GM19351 (cell line): Measurements from ENCODE around the gene TEX261.
A peak's percentile ranks its signal among the peaks of the same experiment; 100 is the strongest.

Experiments
- ATAC-seq: cut with Tn5 transposase; IDR thresholded peaks from one replicate; pipeline ENCODE4 v1.9.1; 2021; ENCODE audit warnings: mild to moderate bottlenecking, moderate library complexity; ENCODE audit not compliant: unreplicated experiment

TEX261 gene

DNA sequence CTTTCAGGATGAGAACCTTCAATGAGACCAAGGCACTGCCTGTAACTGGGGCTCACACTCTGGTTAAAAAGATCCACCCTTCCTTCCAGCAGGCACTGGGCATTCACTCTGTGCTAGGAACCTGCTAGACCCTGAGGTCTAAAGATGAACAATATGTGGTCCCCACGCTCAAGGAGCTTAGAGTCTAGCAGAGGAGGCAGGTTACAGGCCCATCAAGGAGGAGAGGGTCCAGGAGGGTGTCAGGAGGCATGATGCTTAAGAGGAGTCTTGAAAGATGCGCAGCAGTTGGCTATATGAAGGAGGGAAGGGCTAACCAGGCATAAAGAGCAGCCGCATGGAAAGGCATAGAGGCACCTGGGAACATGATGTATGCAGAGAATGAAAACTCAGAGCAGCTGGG, 11.7 kb downstream of the TEX261 start:
- ATAC-seq, result no peak

DNA sequence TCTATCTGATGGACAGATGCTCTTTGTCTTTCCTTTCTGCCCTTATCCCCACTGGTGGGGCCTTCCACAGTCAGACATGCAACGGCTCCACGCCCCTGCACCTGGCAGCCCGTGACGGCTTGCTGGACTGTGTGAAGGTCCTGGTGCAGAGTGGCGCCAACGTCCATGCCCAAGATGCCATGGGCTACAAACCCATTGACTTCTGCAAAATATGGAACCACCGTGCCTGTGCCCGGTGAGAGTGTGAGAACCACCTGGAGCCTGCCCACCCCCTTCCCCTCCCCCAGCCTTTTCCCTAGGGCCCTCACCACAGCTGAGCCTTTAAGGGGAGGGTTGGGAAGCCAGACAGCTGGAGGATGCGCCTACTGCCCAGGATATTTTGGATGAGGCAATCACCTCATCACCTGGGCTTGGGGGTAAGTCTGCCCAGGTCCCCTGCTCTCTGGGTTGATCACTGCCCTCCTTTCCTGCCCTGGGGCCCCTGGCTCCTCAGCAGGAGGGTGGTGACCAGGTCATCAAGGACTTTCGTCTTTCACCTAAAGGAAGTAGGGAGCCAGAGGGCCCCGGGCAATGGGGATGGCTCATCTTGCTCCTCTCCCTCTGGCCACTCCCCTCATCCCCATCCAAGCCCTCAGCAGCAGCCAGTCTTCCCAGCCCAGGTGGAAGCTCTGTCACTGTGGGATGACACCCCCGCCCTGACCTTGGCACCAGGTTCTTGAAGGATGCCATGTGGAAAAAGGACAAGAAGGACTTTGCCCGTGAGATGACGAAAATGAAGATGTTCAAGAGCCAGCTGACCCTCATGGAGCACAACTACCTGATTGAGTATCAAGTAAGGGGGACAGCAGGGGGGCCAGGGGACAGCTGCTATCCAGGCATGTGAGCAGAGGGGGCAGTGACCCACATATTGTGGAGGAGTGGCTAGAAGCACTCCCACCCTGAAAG, 12.5 kb downstream of the TEX261 start:
- no peak for ATAC-seq

- no peak for ATAC-seq
These were observed 13.3 kb downstream of the TEX261 start for GRCh38 chr2:70981421-70981820.

GRCh38 chr2:70979626-70980025, 15.0 kb downstream of the TEX261 start:
- no peak for ATAC-seq

GRCh38 chr2:70979180-70979488, 15.5 kb downstream of the TEX261 start:
- no peak for ATAC-seq

- ATAC-seq, result no peak
These were observed 16.1 kb downstream of the TEX261 start, which contains the start of gene ANKRD53 for GRCh38 chr2:70978341-70979179. Gene ANKRD53 (plus strand): TSS chr2:70978630. CDS start chr2:70978646, 16 bp downstream.

- no peak for ATAC-seq
These were observed 17.0 kb downstream of the TEX261 start for GRCh38 chr2:70977605-70978205.

- ATAC-seq, result no peak
These were observed 19.4 kb downstream of the TEX261 start for GRCh38 chr2:70975237-70975636.

- ATAC-seq, result no peak
These were observed 20.1 kb downstream of the TEX261 start for GRCh38 chr2:70974592-70974991.

- ATAC-seq, result no peak
These were observed 27.5 kb downstream of the TEX261 start for GRCh38 chr2:70967189-70967588.

DNA sequence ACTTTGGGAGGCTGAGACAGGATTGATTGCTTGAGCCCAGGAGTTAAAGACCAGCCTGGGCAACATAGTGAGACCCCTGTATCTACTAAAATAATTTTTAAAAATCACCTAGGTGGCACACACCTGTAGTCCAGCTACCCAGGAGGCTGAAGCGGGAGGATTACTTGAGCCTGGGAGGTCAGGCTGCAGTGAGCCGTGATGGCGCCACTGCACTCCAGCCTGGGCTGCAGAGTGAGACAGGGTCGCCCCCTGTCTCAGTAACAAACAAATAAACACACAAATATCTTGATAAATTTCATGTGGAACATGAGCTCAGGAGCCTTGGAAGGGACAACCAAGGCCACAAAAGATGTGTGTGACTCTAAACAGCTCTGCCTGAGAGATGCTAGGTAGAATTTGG, 28.0 kb downstream of the TEX261 start:
- no peak for ATAC-seq

- ATAC-seq, result no peak
These were observed 29.2 kb downstream of the TEX261 start for GRCh38 chr2:70965506-70965905.

DNA sequence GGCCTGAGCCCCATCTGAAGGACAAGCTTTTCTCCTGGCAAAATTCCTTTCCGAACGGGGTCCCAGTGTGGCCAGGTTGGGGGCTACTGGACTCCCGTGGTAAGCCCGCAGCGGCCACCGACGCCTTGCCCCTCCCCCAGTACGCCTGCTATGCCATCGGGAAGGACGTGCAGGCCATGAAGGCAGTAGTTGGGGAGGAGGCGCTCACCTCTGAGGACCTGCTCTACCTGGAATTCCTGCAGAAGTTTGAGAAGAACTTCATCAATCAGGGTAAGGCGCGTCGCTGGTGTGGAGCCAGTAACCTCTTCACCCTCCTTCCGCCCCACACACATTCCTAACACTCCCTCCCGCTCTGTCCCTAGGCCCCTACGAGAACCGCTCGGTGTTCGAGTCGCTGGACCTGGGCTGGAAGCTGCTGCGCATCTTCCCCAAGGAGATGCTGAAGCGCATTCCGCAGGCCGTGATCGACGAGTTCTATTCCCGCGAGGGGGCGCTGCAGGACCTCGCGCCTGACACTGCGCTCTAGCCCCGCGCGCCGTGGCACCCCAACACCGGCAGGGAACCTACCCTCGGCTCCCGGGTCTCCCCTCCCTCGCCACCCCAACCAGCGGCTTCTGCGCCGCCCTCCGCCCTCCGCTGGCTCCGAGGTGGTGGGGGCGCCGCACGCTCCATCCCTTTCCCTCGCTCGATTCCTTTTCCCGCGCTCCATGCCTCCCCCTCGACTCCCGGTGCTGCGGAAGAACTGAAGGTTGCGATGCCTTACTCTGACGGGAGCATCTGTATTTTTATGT, 29.9 kb downstream of the TEX261 start:
- peak; percentile 82 for ATAC-seq

GRCh38 chr2:70964133-70964532, 30.5 kb downstream of the TEX261 start:
- no peak for ATAC-seq

GRCh38 chr2:70962885-70963878, 31.5 kb downstream of the TEX261 start:
- no peak for ATAC-seq

GRCh38 chr2:70962211-70962884, 32.3 kb downstream of the TEX261 start:
- no peak for ATAC-seq

GRCh38 chr2:70961648-70961994, 33.1 kb downstream of the TEX261 start:
- ATAC-seq, result no peak

DNA sequence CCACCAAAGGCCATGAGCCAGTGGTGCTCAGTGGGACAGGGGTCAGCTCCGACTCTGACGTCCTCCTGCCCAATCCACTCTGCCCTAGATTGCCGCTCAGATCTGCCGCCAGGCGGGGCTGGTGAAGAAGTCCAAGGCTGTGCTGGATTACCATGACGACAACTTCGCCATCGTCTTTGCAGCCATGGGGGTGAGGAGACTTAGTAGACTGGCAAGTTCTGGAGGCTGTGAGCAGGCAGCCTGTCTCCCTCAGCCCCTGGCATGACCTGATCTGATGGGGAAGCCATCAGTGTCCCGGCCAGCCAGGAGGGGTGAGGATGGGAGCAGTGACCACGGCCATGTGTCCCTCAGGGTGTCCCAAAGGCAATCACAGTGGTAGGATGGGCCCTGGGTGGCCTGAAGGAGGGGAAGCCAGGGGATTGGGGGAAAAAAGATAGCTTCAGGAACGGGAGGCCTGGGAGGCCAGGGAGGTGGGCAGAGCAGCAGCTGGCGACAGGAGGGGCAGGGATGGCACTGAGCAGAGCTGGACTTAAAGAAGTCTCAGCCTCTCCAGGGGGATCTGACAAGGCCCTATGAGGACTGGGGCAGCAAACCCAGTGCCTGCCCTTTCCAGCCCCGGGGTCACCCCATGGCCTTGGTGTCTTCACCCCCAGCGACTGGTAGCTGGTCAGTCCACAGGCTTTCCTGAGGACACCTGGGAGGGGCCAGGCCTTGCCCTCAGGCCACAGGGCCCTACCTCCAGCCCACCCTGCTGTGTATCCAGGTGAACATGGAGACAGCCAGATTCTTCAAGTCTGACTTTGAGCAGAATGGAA, 33.6 kb downstream of the TEX261 start:
- no peak for ATAC-seq
